Activated naive CD4-positive, alpha-beta T cell treated with anti-CD3 and anti-CD28 coated beads, Interleukin-2, amount 10 ng/mL, durations not matched to agents 7 days and 5 days (primary cell): ENCODE results near the gene HDAC7.

Experiments used
- CTCF ChIA-PET: fragments of 350-600 bp; sonication (Branson Sonifier 250); formaldehyde crosslinking; loops from one replicate; lab custom pipeline; 2021; ENCODE audit warnings: antibody characterized with exemption; lab: Charles Lee
- DNase-seq: peaks from one replicate; pipeline ENCODE4 v3.0.0-alpha.2; 2020
- H3K27ac Mint-ChIP-seq: one replicate; pipeline ENCODE4 v1.8.0; 2021; ENCODE audit warnings: mild to moderate bottlenecking, moderate library complexity, mixed read lengths
- H3K27me3 Mint-ChIP-seq: one replicate; pipeline ENCODE4 v1.8.0; 2021; ENCODE audit warnings: mild to moderate bottlenecking, mixed read lengths
- H3K36me3 Mint-ChIP-seq: one replicate; pipeline ENCODE4 v1.8.0; 2021; ENCODE audit warnings: mixed read lengths
- H3K4me1 Mint-ChIP-seq: one replicate; pipeline ENCODE4 v1.8.0; 2021; ENCODE audit warnings: mixed read lengths
- H3K4me3 Mint-ChIP-seq: one replicate; pipeline ENCODE4 v1.8.0; 2021; ENCODE audit warnings: mild to moderate bottlenecking, moderate library complexity, mixed read lengths
- H3K9me3 Mint-ChIP-seq: one replicate; pipeline ENCODE4 v1.8.0; 2021; ENCODE audit warnings: mixed read lengths

The HDAC7 gene

GRCh38 chr12:47771304-47771703 lies 48.4 kb downstream of the HDAC7 start:
- Mint-ChIP-seq H3K36me3 (no peaks in the 10 kb centered on the region), H3K27ac (no peak overlapping the region), H3K9me3 (no peaks in the 10 kb centered on the region), H3K4me3 (peak overlapping the region; percentile 17), H3K4me1 (peaks cover 40% of the 10 kb centered on the region), H3K27me3 (peaks cover 17% of the 10 kb centered on the region)
- no peak for DNase-seq
- CTCF ChIA-PET: interaction anchor here (0.9 to 19.0 kb wide), 4 partner anchors 9 to 66 kb away, joined by 3 to 597 read pairs (median 132); no protein-coding TSS in a partner anchor

GRCh38 chr12:47770086-47770726 lies 49.5 kb downstream of the HDAC7 start:
- CTCF ChIA-PET: interaction anchor here (0.9 to 19.0 kb wide), 6 partner anchors 8 to 67 kb away, joined by 3 to 597 read pairs (median 93); partner anchors contain the start of gene RAPGEF3
- H3K36me3 Mint-ChIP-seq: no peaks in the 10 kb centered on the region
- peaks cover 28% of the 10 kb centered on the region for H3K27me3 Mint-ChIP-seq
- H3K4me3 Mint-ChIP-seq: no peak overlapping the region
- H3K27ac Mint-ChIP-seq: no peak overlapping the region
- DNase-seq: no peak
- no peaks in the 10 kb centered on the region for H3K9me3 Mint-ChIP-seq
- H3K4me1 Mint-ChIP-seq: peaks cover 35% of the 10 kb centered on the region

GRCh38 chr12:47769234-47770085 lies 50.2 kb downstream of the HDAC7 start:
- H3K4me3 Mint-ChIP-seq: no peak overlapping the region
- H3K4me1 Mint-ChIP-seq: peaks cover 28% of the 10 kb centered on the region
- no peaks in the 10 kb centered on the region for H3K36me3 Mint-ChIP-seq
- H3K9me3 Mint-ChIP-seq: no peaks in the 10 kb centered on the region
- no peak for DNase-seq
- H3K27me3 Mint-ChIP-seq: peaks cover 33% of the 10 kb centered on the region
- H3K27ac Mint-ChIP-seq: no peak overlapping the region
- CTCF ChIA-PET: interaction anchor here (0.9 to 19.0 kb wide), 7 partner anchors 7 to 68 kb away, joined by 3 to 597 read pairs (median 78); partner anchors contain the start of gene RAPGEF3

GRCh38 chr12:47768323-47768811 lies 51.3 kb downstream of the HDAC7 start:
- Mint-ChIP-seq H3K27ac (no peak overlapping the region), H3K9me3 (no peaks in the 10 kb centered on the region), H3K4me3 (no peak overlapping the region), H3K36me3 (no peaks in the 10 kb centered on the region), H3K4me1 (peaks cover 19% of the 10 kb centered on the region), H3K27me3 (peaks cover 39% of the 10 kb centered on the region)
- DNase-seq: no peak
- CTCF ChIA-PET: interaction anchor here (1.0 to 19.0 kb wide), 15 partner anchors 11 to 143 kb away, joined by 3 to 597 read pairs (median 6); partner anchors contain the start of genes ENDOU and RAPGEF3

- peak; percentile 86 for DNase-seq
- Mint-ChIP-seq H3K9me3 (no peaks in the 10 kb centered on the region), H3K4me1 (peaks cover 16% of the 10 kb centered on the region), H3K27me3 (peaks cover 46% of the 10 kb centered on the region), H3K36me3 (no peaks in the 10 kb centered on the region), H3K4me3 (no peak overlapping the region), H3K27ac (no peak overlapping the region)
- CTCF ChIA-PET: interaction anchor here (0.6 to 19.0 kb wide), 32 partner anchors 10 to 731 kb away, joined by 3 to 597 read pairs (median 4); partner anchors contain the start of genes ASB8, ENDOU and RAPGEF3
These were observed 52.4 kb downstream of the HDAC7 start for GRCh38 chr12:47767216-47767724.

- Mint-ChIP-seq H3K4me1 (peaks cover 16% of the 10 kb centered on the region), H3K36me3 (no peaks in the 10 kb centered on the region), H3K27ac (no peak overlapping the region), H3K27me3 (peaks cover 49% of the 10 kb centered on the region), H3K4me3 (no peak overlapping the region), H3K9me3 (no peaks in the 10 kb centered on the region)
- DNase-seq: no peak
- CTCF ChIA-PET: interaction anchor here (0.6 to 19.0 kb wide), 28 partner anchors 10 to 390 kb away, joined by 3 to 597 read pairs (median 4); partner anchors contain the start of genes ASB8, ENDOU and RAPGEF3
These were observed 53.0 kb downstream of the HDAC7 start for GRCh38 chr12:47766502-47767215.

GRCh38 chr12:47763481-47764346 lies 56.0 kb downstream of the HDAC7 start:
- no peak for DNase-seq
- peaks cover 75% of the 10 kb centered on the region for H3K27me3 Mint-ChIP-seq
- no peak overlapping the region for H3K27ac Mint-ChIP-seq
- CTCF ChIA-PET: interaction anchor here (0.6 to 2.9 kb wide), 7 partner anchors 9 to 75 kb away, joined by 3 to 49 read pairs (median 4); partner anchors contain the start of gene SLC48A1
- H3K4me1 Mint-ChIP-seq: peaks cover 20% of the 10 kb centered on the region
- H3K9me3 Mint-ChIP-seq: no peaks in the 10 kb centered on the region
- no peaks in the 10 kb centered on the region for H3K36me3 Mint-ChIP-seq
- no peak overlapping the region for H3K4me3 Mint-ChIP-seq

GRCh38 chr12:47762850-47763465 lies 56.7 kb downstream of the HDAC7 start:
- H3K27me3 Mint-ChIP-seq: peaks cover 81% of the 10 kb centered on the region
- H3K4me3 Mint-ChIP-seq: no peak overlapping the region
- no peak overlapping the region for H3K27ac Mint-ChIP-seq
- H3K9me3 Mint-ChIP-seq: no peaks in the 10 kb centered on the region
- H3K4me1 Mint-ChIP-seq: peaks cover 24% of the 10 kb centered on the region
- CTCF ChIA-PET: interaction anchor here (0.7 to 2.9 kb wide), 8 partner anchors 9 to 75 kb away, joined by 3 to 49 read pairs (median 4); partner anchors contain the start of gene SLC48A1
- DNase-seq: no peak
- H3K36me3 Mint-ChIP-seq: no peaks in the 10 kb centered on the region

GRCh38 chr12:47758834-47759690 lies 60.6 kb downstream of the HDAC7 start, which contains the start of gene RAPGEF3:
TSS of gene RAPGEF3 (minus strand) at chr12:47758880. CDS start at chr12:47758556, 324 bp downstream.
- H3K4me1 Mint-ChIP-seq: peaks cover 22% of the 10 kb centered on the region
- peaks cover 74% of the 10 kb centered on the region for H3K27me3 Mint-ChIP-seq
- H3K27ac Mint-ChIP-seq: no peak within 1 kb of the TSS
- DNase-seq: peak; percentile 82
- no peaks in the 10 kb centered on the region for H3K36me3 Mint-ChIP-seq
- peak within 1 kb of the TSS; percentile 69 for H3K4me3 Mint-ChIP-seq
- no peaks in the 10 kb centered on the region for H3K9me3 Mint-ChIP-seq
- CTCF ChIA-PET: interaction anchor here (0.8 to 11.1 kb wide), 11 partner anchors 9 to 81 kb away, joined by 3 to 207 read pairs (median 4); partner anchors contain the start of gene SLC48A1

GRCh38 chr12:47758584-47758833 lies 61.2 kb downstream of the HDAC7 start:
- Mint-ChIP-seq H3K9me3 (no peaks in the 10 kb centered on the region), H3K27me3 (peaks cover 69% of the 10 kb centered on the region), H3K36me3 (no peaks in the 10 kb centered on the region), H3K27ac (no peak overlapping the region), H3K4me1 (peaks cover 22% of the 10 kb centered on the region), H3K4me3 (peak overlapping the region; percentile 22)
- DNase-seq: no peak
- CTCF ChIA-PET: interaction anchor here (0.9 to 11.1 kb wide), 7 partner anchors 9 to 80 kb away, joined by 3 to 207 read pairs (median 15); no protein-coding TSS in a partner anchor

- H3K36me3 Mint-ChIP-seq: no peaks in the 10 kb centered on the region
- peaks cover 22% of the 10 kb centered on the region for H3K4me1 Mint-ChIP-seq
- peak overlapping the region; percentile 22 for H3K4me3 Mint-ChIP-seq
- no peak for DNase-seq
- H3K9me3 Mint-ChIP-seq: no peaks in the 10 kb centered on the region
- peaks cover 64% of the 10 kb centered on the region for H3K27me3 Mint-ChIP-seq
- H3K27ac Mint-ChIP-seq: no peak overlapping the region
- CTCF ChIA-PET: interaction anchor here (0.8 to 11.1 kb wide), 9 partner anchors 10 to 80 kb away, joined by 3 to 207 read pairs (median 5); partner anchors contain the start of gene SLC48A1
These were observed 61.7 kb downstream of the HDAC7 start for GRCh38 chr12:47757840-47758583.
